H9 (cell line): ENCODE results near the gene SPECC1L. TPM values are rescaled to one million over a fixed set of nuclear protein-coding genes. Genes with fewer than 3 reads are reported as not detected.

Experiments used
- DNase-seq: peaks from one replicate; pipeline ENCODE4 v3.0.0-alpha.2; 2017
- H2AFZ ChIP-seq: one replicate; pipeline ENCODE4 v1.6.1; 2013; ENCODE audit warnings: mild to moderate bottlenecking, low read length, control low read depth, moderate library complexity
- H2AK5ac ChIP-seq: 2 replicates; pipeline ENCODE4 v1.6.1; 2013; ENCODE audit warnings: low read length, control low read depth, mixed read lengths; ENCODE audit not compliant: insufficient read length
- H2BK120ac ChIP-seq: one replicate; pipeline ENCODE4 v1.6.1; 2013; ENCODE audit warnings: low read depth, mild to moderate bottlenecking, low read length, control low read depth, inconsistent platforms; ENCODE audit not compliant: poor library complexity, severe bottlenecking
- H2BK12ac ChIP-seq: 2 replicates; pipeline ENCODE4 v1.6.1; 2013; ENCODE audit warnings: low read length, control low read depth, mixed read lengths, low read depth; ENCODE audit not compliant: insufficient read length
- H2BK15ac ChIP-seq: 2 replicates; pipeline ENCODE4 v1.6.1; 2013; ENCODE audit warnings: low read depth, low read length, control low read depth
- H2BK20ac ChIP-seq: one replicate; pipeline ENCODE4 v1.6.1; 2013; ENCODE audit warnings: low read depth, mild to moderate bottlenecking, low read length, control low read depth, inconsistent platforms; ENCODE audit not compliant: poor library complexity, severe bottlenecking
- H2BK5ac ChIP-seq: 2 replicates; pipeline ENCODE4 v1.6.1; 2013; ENCODE audit warnings: low read length, control low read depth, mixed read lengths; ENCODE audit not compliant: insufficient read length
- H3K14ac ChIP-seq: 2 replicates; pipeline ENCODE4 v1.6.1; 2013; ENCODE audit warnings: low read length, control low read depth; ENCODE audit not compliant: insufficient read depth
- H3K18ac ChIP-seq: 2 replicates; pipeline ENCODE4 v1.6.1; 2013; ENCODE audit warnings: low read depth, mild to moderate bottlenecking, mixed read lengths, low read length, control low read depth; ENCODE audit not compliant: insufficient read length
- H3K23ac ChIP-seq: 2 replicates; pipeline ENCODE4 v1.6.1; 2013; ENCODE audit warnings: low read length, control low read depth, mixed read lengths, low read depth; ENCODE audit not compliant: insufficient read length
- H3K23me2 ChIP-seq: 2 replicates; pipeline ENCODE4 v1.6.1; 2013; ENCODE audit warnings: low read depth, mild to moderate bottlenecking, mixed read lengths, low read length, control low read depth; ENCODE audit not compliant: insufficient read length, poor library complexity, severe bottlenecking
- H3K27ac ChIP-seq: 2 replicates; pipeline ENCODE4 v1.5.1; 2013; ENCODE audit warnings: low read length, control low read depth, mixed read lengths, low read depth; ENCODE audit not compliant: insufficient read length
- H3K27me3 ChIP-seq: 2 replicates; pipeline ENCODE4 v1.6.1; 2013; ENCODE audit warnings: low read length, control low read depth, inconsistent platforms; ENCODE audit not compliant: insufficient read depth
- H3K4ac ChIP-seq: 2 replicates; pipeline ENCODE4 v1.6.1; 2013; ENCODE audit warnings: low read depth, mild to moderate bottlenecking, control low read depth, inconsistent platforms, low read length, moderate library complexity
- H3K4me1 ChIP-seq: 2 replicates; pipeline ENCODE4 v1.6.1; 2013; ENCODE audit warnings: low read length, control low read depth, inconsistent platforms; ENCODE audit not compliant: insufficient read depth
- H3K4me2 ChIP-seq: 2 replicates; pipeline ENCODE4 v1.6.1; 2013; ENCODE audit warnings: low read length, control low read depth, mixed read lengths; ENCODE audit not compliant: insufficient read length, insufficient read depth
- H3K56ac ChIP-seq: 2 replicates; pipeline ENCODE4 v1.6.1; 2013; ENCODE audit warnings: low read depth, mild to moderate bottlenecking, mixed read lengths, low read length, control low read depth; ENCODE audit not compliant: insufficient read length
- H3K79me1 ChIP-seq: 2 replicates; pipeline ENCODE4 v1.6.1; 2013; ENCODE audit warnings: low read depth, mild to moderate bottlenecking, moderate library complexity, low read length, control low read depth, inconsistent platforms; ENCODE audit not compliant: insufficient read depth, poor library complexity, severe bottlenecking
- H3K79me2 ChIP-seq: 2 replicates; pipeline ENCODE4 v1.6.1; 2013; ENCODE audit warnings: low read length, control low read depth, inconsistent platforms; ENCODE audit not compliant: insufficient read depth
- H3K9ac ChIP-seq: 2 replicates; pipeline ENCODE4 v1.6.1; 2013; ENCODE audit warnings: low read length, control low read depth, mixed read lengths; ENCODE audit not compliant: insufficient read length; ENCODE audit errors: extremely low read depth
- H3K9me3 ChIP-seq: one replicate; pipeline ENCODE4 v1.6.1; 2013; ENCODE audit warnings: low read depth, low read length, inconsistent platforms; ENCODE audit not compliant: control insufficient read depth
- H3T11ph ChIP-seq: one replicate; pipeline ENCODE4 v1.6.1; 2013; ENCODE audit warnings: mild to moderate bottlenecking, low read length, control low read depth, inconsistent platforms
- H4K20me1 ChIP-seq: one replicate; pipeline ENCODE4 v1.6.1; 2013; ENCODE audit not compliant: control insufficient read depth, insufficient read length, insufficient read depth
- H4K5ac ChIP-seq: 2 replicates; pipeline ENCODE4 v1.6.1; 2013; ENCODE audit warnings: low read depth, mild to moderate bottlenecking, mixed read lengths, low read length, control low read depth; ENCODE audit not compliant: insufficient read length
- H4K8ac ChIP-seq: replicated peaks from 2 replicates; pipeline ENCODE4 v1.6.1; 2013; ENCODE audit warnings: low read length, control low read depth, mixed read lengths, low read depth; ENCODE audit not compliant: insufficient read length
- H4K91ac ChIP-seq: 2 replicates; pipeline ENCODE4 v1.6.1; 2013; ENCODE audit warnings: low read depth, mild to moderate bottlenecking, moderate library complexity, mixed read lengths, low read length, control low read depth; ENCODE audit not compliant: insufficient read length
- H3K27ac Mint-ChIP-seq, 3 experiments: 2 replicates in 2 of 3; 3 replicates in 1 of 3; pipeline ENCODE4 v1.8.0; 2020 to 2021; ENCODE audit warnings: mixed read lengths in 3 of 3, mild to moderate bottlenecking in 1 of 3, moderate library complexity in 1 of 3
- H3K27me3 Mint-ChIP-seq: 2 replicates; pipeline ENCODE4 v1.8.0; 2021; ENCODE audit warnings: low read depth, mild to moderate bottlenecking, moderate library complexity, mixed read lengths
- H3K36me3 Mint-ChIP-seq, 3 experiments: 2 replicates in 2 of 3; 3 replicates in 1 of 3; pipeline ENCODE4 v1.8.0; 2020 to 2021; ENCODE audit warnings: low read depth in 3 of 3, mixed read lengths in 3 of 3; ENCODE audit not compliant: insufficient read depth in 1 of 3
- H3K4me1 Mint-ChIP-seq, 2 experiments: 2 replicates each; pipeline ENCODE4 v1.8.0; 2020; ENCODE audit warnings: mixed read lengths in 2 of 2
- H3K4me3 Mint-ChIP-seq, 2 experiments: 2 replicates in 1 of 2; 3 replicates in 1 of 2; pipeline ENCODE4 v1.8.0; 2020 to 2021; ENCODE audit warnings: mild to moderate bottlenecking in 2 of 2, mixed read lengths in 2 of 2, moderate library complexity in 1 of 2
- H3K9me3 Mint-ChIP-seq, 2 experiments: 2 replicates in 1 of 2; 3 replicates in 1 of 2; pipeline ENCODE4 v1.8.0; 2020; ENCODE audit warnings: mild to moderate bottlenecking in 2 of 2, mixed read lengths in 2 of 2, moderate library complexity in 1 of 2
- CTCF ChIP-seq: fragments of 200-600 bp; sonication (generic); conservative IDR thresholded peaks from 3 replicates; pipeline ENCODE4 v1.8.0; 2021; ENCODE audit warnings: antibody characterized with exemption, mild to moderate bottlenecking
- total RNA-seq: library from RNA; stranded (reverse); gene quantifications from 2 replicates; pipeline ENCODE4 v1.2.1, GENCODE V29; 2021

SPECC1L gene
- total RNA-seq, 1 experiment from 2014 or later = 57.1 TPM

- H4K8ac ChIP-seq = no peak overlapping the region
- no peak overlapping the region for H3K23ac ChIP-seq
- Mint-ChIP-seq H3K36me3 (no peaks in the 10 kb centered on the region), H3K4me3 (no peak overlapping the region), H3K9me3 (no peaks in the 10 kb centered on the region), H3K4me1 (peaks cover 18 to 22% of the 10 kb centered on the region in 2 experiments), H3K27me3 (no peaks in the 10 kb centered on the region), H3K27ac (no peak overlapping the region)
- H2BK120ac ChIP-seq = no peak overlapping the region
- H4K91ac ChIP-seq = no peak overlapping the region
- no peak overlapping the region for H3K56ac ChIP-seq
- H3K9me3 ChIP-seq = no peaks in the 10 kb centered on the region
- H3K4me1 ChIP-seq = no peaks in the 10 kb centered on the region
- no peak overlapping the region for H4K5ac ChIP-seq
- H3K4ac ChIP-seq = no peak overlapping the region
- no peak overlapping the region for H3T11ph ChIP-seq
- H3K27me3 ChIP-seq = no peaks in the 10 kb centered on the region
- no peaks in the 10 kb centered on the region for H4K20me1 ChIP-seq
- H3K18ac ChIP-seq = no peak overlapping the region
- no peaks in the 10 kb centered on the region for H3K23me2 ChIP-seq
- H2BK15ac ChIP-seq = no peak overlapping the region
- H2AFZ ChIP-seq = no peak overlapping the region
- no peak overlapping the region for H2AK5ac ChIP-seq
- H3K27ac ChIP-seq = no peak overlapping the region
- peaks cover 9% of the 10 kb centered on the region; the same call in 1 of the 2 replicates for H3K79me2 ChIP-seq
- no peak overlapping the region for H3K14ac ChIP-seq
- no peak overlapping the region for H3K9ac ChIP-seq
- H3K4me2 ChIP-seq = no peak overlapping the region
- no peak overlapping the region for H2BK20ac ChIP-seq
- no peaks in the 10 kb centered on the region for H3K79me1 ChIP-seq
- H2BK5ac ChIP-seq = no peak overlapping the region
- H2BK12ac ChIP-seq = no peak overlapping the region
- no peak for TF ChIP-seq CTCF
- DNase-seq = no peak
These were observed 19.8 kb downstream of the SPECC1L start for GRCh38 chr22:24290459-24290858.
